ENCODE results near the gene CSN3.

DNA sequence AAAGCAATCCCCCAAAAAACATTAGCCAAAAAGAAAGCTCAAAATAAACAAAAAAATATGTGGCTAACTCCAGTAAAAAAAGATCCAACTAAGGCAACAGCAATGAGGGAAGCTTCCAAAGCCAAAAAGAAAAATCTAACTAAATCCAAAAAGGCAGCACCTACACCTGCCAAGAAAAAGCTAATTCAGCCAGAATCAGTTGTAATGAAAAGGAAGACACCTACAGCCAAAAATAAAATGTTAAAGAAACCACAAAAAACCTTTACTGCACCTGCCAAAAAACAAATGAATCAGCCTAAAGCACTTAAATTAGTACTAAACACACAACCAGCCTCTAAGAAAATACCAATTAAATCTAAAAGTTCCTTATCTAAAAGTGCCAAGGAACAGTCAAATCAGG lies 55.2 kb downstream of the CSN3 start:
- TF ChIP-seq, protein P1, sequence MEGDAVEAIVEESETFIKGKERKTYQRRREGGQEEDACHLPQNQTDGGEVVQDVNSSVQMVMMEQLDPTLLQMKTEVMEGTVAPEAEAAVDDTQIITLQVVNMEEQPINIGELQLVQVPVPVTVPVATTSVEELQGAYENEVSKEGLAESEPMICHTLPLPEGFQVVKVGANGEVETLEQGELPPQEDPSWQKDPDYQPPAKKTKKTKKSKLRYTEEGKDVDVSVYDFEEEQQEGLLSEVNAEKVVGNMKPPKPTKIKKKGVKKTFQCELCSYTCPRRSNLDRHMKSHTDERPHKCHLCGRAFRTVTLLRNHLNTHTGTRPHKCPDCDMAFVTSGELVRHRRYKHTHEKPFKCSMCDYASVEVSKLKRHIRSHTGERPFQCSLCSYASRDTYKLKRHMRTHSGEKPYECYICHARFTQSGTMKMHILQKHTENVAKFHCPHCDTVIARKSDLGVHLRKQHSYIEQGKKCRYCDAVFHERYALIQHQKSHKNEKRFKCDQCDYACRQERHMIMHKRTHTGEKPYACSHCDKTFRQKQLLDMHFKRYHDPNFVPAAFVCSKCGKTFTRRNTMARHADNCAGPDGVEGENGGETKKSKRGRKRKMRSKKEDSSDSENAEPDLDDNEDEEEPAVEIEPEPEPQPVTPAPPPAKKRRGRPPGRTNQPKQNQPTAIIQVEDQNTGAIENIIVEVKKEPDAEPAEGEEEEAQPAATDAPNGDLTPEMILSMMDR (IDR thresholded peaks at IDR 0.05): no peak
- no peak for TF ChIP-seq POLR2A (IDR thresholded peaks at IDR 0.05)
- TF ChIP-seq EP300 (IDR thresholded peaks at IDR 0.05): no peak
- no peak for TF ChIP-seq POLR2AphosphoS5 (IDR thresholded peaks at IDR 0.05)
